Measurements from ENCODE around the gene SPDYE4. TPM values are rescaled to one million over a fixed set of nuclear protein-coding genes. Genes with fewer than 3 reads are reported as not detected.

The SPDYE4 gene
- total and polyA plus RNA-seq, 4 donors, result not detected

GRCh38 chr17:8724451-8724850, 33.9 kb downstream of the SPDYE4 start:
- no peak overlapping the region for H3K27ac ChIP-seq (ENCODE audit: low read depth in 1 of 2, low read length in 1 of 2)
- ATAC-seq (ENCODE audit: insufficient read depth, low FRiP score) (no peak), DNase-seq (peak; percentile 32 to 66 (median 40))
- peaks cover 0 to 42% (median 23%) of the 10 kb centered on the region in 5 donors for H3K4me1 ChIP-seq (ENCODE audit: control insufficient read depth in 5 of 5, insufficient read depth in 5 of 5, low read length in 5 of 5)
- 65 to 72% methylated on average over 7 of the region's 7 CpGs for WGBS, 2 donors
- H3K9me3 ChIP-seq (ENCODE audit: control insufficient read depth in 4 of 4, insufficient read depth in 3 of 4, low read length in 3 of 4), result no peaks in the 10 kb centered on the region
- no peak for TF ChIP-seq CTCF (IDR thresholded peaks at IDR 0.05; ENCODE audit: control extremely low read depth, extremely low read depth)
- no peaks in the 10 kb centered on the region for H3K27me3 ChIP-seq (ENCODE audit: control insufficient read depth in 3 of 3, insufficient read depth in 3 of 3, low read length in 2 of 3)
- H3K36me3 ChIP-seq (ENCODE audit: control insufficient read depth in 4 of 4, insufficient read depth in 4 of 4, low read length in 4 of 4), result no peaks in the 10 kb centered on the region
- no peak overlapping the region for H3K4me3 ChIP-seq
- no peak overlapping the region for H3K9ac ChIP-seq (ENCODE audit: insufficient read depth in 1 of 2, low read length in 2 of 2)

- Histone ChIP-seq H3K27ac (ENCODE audit: low read depth in 1 of 2, low read length in 1 of 2) (no peak overlapping the region), H3K4me1 (ENCODE audit: control insufficient read depth in 5 of 5, insufficient read depth in 5 of 5, low read length in 5 of 5) (peaks cover 0 to 23% (median 7%) of the 10 kb centered on the region in 5 donors), H3K9me3 (ENCODE audit: control insufficient read depth in 4 of 4, insufficient read depth in 3 of 4, low read length in 3 of 4) (no peaks in the 10 kb centered on the region), H3K27me3 (ENCODE audit: control insufficient read depth in 3 of 3, insufficient read depth in 3 of 3, low read length in 2 of 3) (no peaks in the 10 kb centered on the region), H3K4me3 (no peak overlapping the region), H3K9ac (ENCODE audit: insufficient read depth in 1 of 2, low read length in 2 of 2) (no peak overlapping the region), H3K36me3 (ENCODE audit: control insufficient read depth in 4 of 4, insufficient read depth in 4 of 4, low read length in 4 of 4) (no peaks in the 10 kb centered on the region)
- 85 to 96% methylated on average over 9 of the region's 9 CpGs for WGBS, 2 donors
- DNase-seq (no peak), ATAC-seq (ENCODE audit: insufficient read depth, low FRiP score) (no peak)
- TF ChIP-seq CTCF (IDR thresholded peaks at IDR 0.05; ENCODE audit: control extremely low read depth, extremely low read depth), result no peak
These were observed 37.8 kb downstream of the SPDYE4 start for GRCh38 chr17:8720596-8720995.

GRCh38 chr17:8719291-8720246, 38.8 kb downstream of the SPDYE4 start:
- H3K9me3 ChIP-seq (ENCODE audit: control insufficient read depth in 4 of 4, insufficient read depth in 3 of 4, low read length in 3 of 4), result no peaks in the 10 kb centered on the region
- DNase-seq, result no peak
- no peaks in the 10 kb centered on the region for H3K27me3 ChIP-seq (ENCODE audit: control insufficient read depth in 3 of 3, insufficient read depth in 3 of 3, low read length in 2 of 3)
- H3K9ac ChIP-seq (ENCODE audit: insufficient read depth in 1 of 2, low read length in 2 of 2), result no peak overlapping the region
- H3K4me1 ChIP-seq (ENCODE audit: control insufficient read depth in 5 of 5, insufficient read depth in 5 of 5, low read length in 5 of 5), result peaks cover 0 to 18% (median 7%) of the 10 kb centered on the region in 5 donors
- 82 to 93% methylated on average over 5 of the region's 5 CpGs for WGBS, 2 donors
- ATAC-seq (ENCODE audit: insufficient read depth, low FRiP score), result no peak
- no peaks in the 10 kb centered on the region for H3K36me3 ChIP-seq (ENCODE audit: control insufficient read depth in 4 of 4, insufficient read depth in 4 of 4, low read length in 4 of 4)
- no peak overlapping the region for H3K4me3 ChIP-seq
- H3K27ac ChIP-seq (ENCODE audit: low read depth in 1 of 2, low read length in 1 of 2), result no peak overlapping the region
- TF ChIP-seq CTCF (IDR thresholded peaks at IDR 0.05; ENCODE audit: control extremely low read depth, extremely low read depth), result no peak
